NB4 (cell line): Measurements from ENCODE around the gene FUCA2.

Source experiments
- DNase-seq: peaks from one replicate; pipeline ENCODE4 v3.0.0; 2010; ENCODE audit warnings: low read depth
- H3K4me3 ChIP-seq: one replicate; pipeline ENCODE4 v1.5.1; 2011; ENCODE audit warnings: mild to moderate bottlenecking, low read depth, low read length, moderate library complexity
- CTCF ChIP-seq: IDR thresholded peaks from one replicate; pipeline ENCODE4 v1.5.1; 2012; ENCODE audit warnings: low read depth, low read length
- MAX ChIP-seq: IDR thresholded peaks from 2 replicates; pipeline ENCODE4 v1.6.1; 2011; ENCODE audit warnings: low read depth, low read length
- MYC ChIP-seq: IDR thresholded peaks from 2 replicates; pipeline ENCODE4 v1.6.1; 2011; ENCODE audit warnings: low read depth, low read length
- POLR2A ChIP-seq: IDR thresholded peaks from 2 replicates; pipeline ENCODE4 v1.6.1; 2011; ENCODE audit warnings: mild to moderate bottlenecking; ENCODE audit not compliant: insufficient read length; ENCODE audit errors: extremely low read depth

Gene FUCA2

GRCh38 chr6:143531720-143532499 is 20.4 kb upstream of the FUCA2 start:
- no peak overlapping the region for H3K4me3 ChIP-seq
- no peak for TF ChIP-seq CTCF
- TF ChIP-seq POLR2A, result no peak
- no peak for TF ChIP-seq MAX
- TF ChIP-seq MYC, result no peak
- DNase-seq, result no peak

GRCh38 chr6:143529095-143529494 is 17.6 kb upstream of the FUCA2 start:
- no peak overlapping the region for H3K4me3 ChIP-seq
- peak; percentile 62 for DNase-seq
- no peak for TF ChIP-seq MYC
- peak; percentile 25 for TF ChIP-seq CTCF
- no peak for TF ChIP-seq POLR2A

GRCh38 chr6:143528164-143528811 is 16.8 kb upstream of the FUCA2 start:
- TF ChIP-seq CTCF (no peak), MAX (no peak), POLR2A (no peak), MYC (no peak)
- no peak overlapping the region for H3K4me3 ChIP-seq
- peak; percentile 63 for DNase-seq

GRCh38 chr6:143527677-143528076 is 16.2 kb upstream of the FUCA2 start:
- no peak for DNase-seq
- TF ChIP-seq MAX (no peak), MYC (no peak), POLR2A (no peak), CTCF (no peak)
- no peak overlapping the region for H3K4me3 ChIP-seq

- TF ChIP-seq MAX (no peak), POLR2A (no peak)
- H3K4me3 ChIP-seq, result no peak overlapping the region
- DNase-seq, result peak; percentile 74
These were observed 13.8 kb upstream of the FUCA2 start for GRCh38 chr6:143525356-143525755.

GRCh38 chr6:143522039-143522600 is 10.6 kb upstream of the FUCA2 start:
- no peak for DNase-seq
- no peak overlapping the region for H3K4me3 ChIP-seq
- TF ChIP-seq MYC (no peak), POLR2A (no peak), CTCF (no peak), MAX (no peak)
